ENCODE data around the gene MPZL1. TPM values are rescaled to one million over a fixed set of nuclear protein-coding genes. Genes with fewer than 3 reads are reported as not detected.

MPZL1 gene
- polyA plus RNA-seq, 3 donors: 23.1 to 63.6 (median 61.8) TPM

- peaks cover 56% of the 10 kb centered on the region for H3K4me1 Mint-ChIP-seq
- Histone ChIP-seq H3K36me3 (replicated peaks in 1 of 2; ENCODE audit: control insufficient read depth in 1 of 2, insufficient read depth in 2 of 2, low read length in 2 of 2) (no peaks in the 10 kb centered on the region), H3K4me1 (ENCODE audit: control insufficient read depth in 1 of 2, insufficient read depth in 2 of 2, low read length in 2 of 2) (peaks cover 28 to 31% of the 10 kb centered on the region in 2 donors), H3K4me2 (replicated peaks; ENCODE audit: extremely low read depth, low read length, poor library complexity, severe bottlenecking) (no peak overlapping the region), H4K20me1 (ENCODE audit: insufficient read depth, low read length) (peaks cover 37% of the 10 kb centered on the region), H3K27ac (ENCODE audit: low read depth in 1 of 2, low read length in 2 of 2) (no peak overlapping the region), H3K79me2 (ENCODE audit: insufficient read depth, low read length) (peaks cover 34% of the 10 kb centered on the region), H3K9ac (ENCODE audit: insufficient read depth, low read length, poor library complexity, severe bottlenecking) (no peak overlapping the region), H3K4me3 (replicated peaks in 1 of 3; ENCODE audit: low read depth in 2 of 3, low read length in 3 of 3) (no peak overlapping the region), H3K27me3 (ENCODE audit: control insufficient read depth in 2 of 2, insufficient read depth in 2 of 2, low read length in 2 of 2) (no peaks in the 10 kb centered on the region), H2AFZ (ENCODE audit: insufficient read depth, low read depth, low read length, poor library complexity, severe bottlenecking) (no peak overlapping the region), H3K9me3 (replicated peaks in 1 of 2; ENCODE audit: control insufficient read depth in 1 of 2, insufficient read depth in 1 of 2, low read length in 2 of 2) (no peaks in the 10 kb centered on the region)
- intact Hi-C loops (cut with micrococcal nuclease): no loop called here
- peaks cover 5 to 6% of the 10 kb centered on the region in 2 donors for H3K36me3 Mint-ChIP-seq
- no peak for TF ChIP-seq CTCF (IDR thresholded peaks at IDR 0.05)
- WGBS (ENCODE audit: insufficient coverage): 43% methylated on average over 5 of the region's 7 CpGs
- no peaks in the 10 kb centered on the region for H3K27me3 Mint-ChIP-seq (ENCODE audit: low read depth in 3 of 3)
- H3K4me3 Mint-ChIP-seq: no peak overlapping the region
- no peaks in the 10 kb centered on the region for H3K9me3 Mint-ChIP-seq
- H3K27ac Mint-ChIP-seq: peak overlapping the region in 3 of 7 donors; percentile 33 to 43 (median 37)
- DNase-seq: no peak
Observed at GRCh38 chr1:167756730-167757405, 35.1 kb downstream of the MPZL1 start.

- Histone ChIP-seq H2AFZ (ENCODE audit: insufficient read depth, low read depth, low read length, poor library complexity, severe bottlenecking) (no peak overlapping the region), H3K27ac (ENCODE audit: low read depth in 1 of 2, low read length in 2 of 2) (no peak overlapping the region), H4K20me1 (ENCODE audit: insufficient read depth, low read length) (peaks cover 45% of the 10 kb centered on the region), H3K9ac (ENCODE audit: insufficient read depth, low read length, poor library complexity, severe bottlenecking) (no peak overlapping the region), H3K4me3 (replicated peaks in 1 of 3; ENCODE audit: low read depth in 2 of 3, low read length in 3 of 3) (no peak overlapping the region), H3K9me3 (replicated peaks in 1 of 2; ENCODE audit: control insufficient read depth in 1 of 2, insufficient read depth in 1 of 2, low read length in 2 of 2) (no peaks in the 10 kb centered on the region), H3K79me2 (ENCODE audit: insufficient read depth, low read length) (peaks cover 35% of the 10 kb centered on the region), H3K36me3 (replicated peaks in 1 of 2; ENCODE audit: control insufficient read depth in 1 of 2, insufficient read depth in 2 of 2, low read length in 2 of 2) (no peaks in the 10 kb centered on the region), H3K27me3 (ENCODE audit: control insufficient read depth in 2 of 2, insufficient read depth in 2 of 2, low read length in 2 of 2) (no peaks in the 10 kb centered on the region), H3K4me2 (replicated peaks; ENCODE audit: extremely low read depth, low read length, poor library complexity, severe bottlenecking) (no peak overlapping the region), H3K4me1 (ENCODE audit: control insufficient read depth in 1 of 2, insufficient read depth in 2 of 2, low read length in 2 of 2) (peaks cover 24 to 33% of the 10 kb centered on the region in 2 donors)
- Mint-ChIP-seq H3K27me3 (ENCODE audit: low read depth in 3 of 3) (no peaks in the 10 kb centered on the region), H3K27ac (no peak overlapping the region), H3K4me1 (peaks cover 54% of the 10 kb centered on the region), H3K4me3 (no peak overlapping the region), H3K36me3 (peaks cover 5 to 6% of the 10 kb centered on the region in 2 donors), H3K9me3 (no peaks in the 10 kb centered on the region)
- no peak for DNase-seq
- intact Hi-C loops (cut with micrococcal nuclease): no loop called here
- 100% methylated on average over 1 of the region's 4 CpGs for WGBS (ENCODE audit: insufficient coverage)
- TF ChIP-seq CTCF (IDR thresholded peaks at IDR 0.05): no peak
Observed at GRCh38 chr1:167757433-167758309, 35.9 kb downstream of the MPZL1 start.
